B cell (primary cell): ENCODE data around the gene FAM186B.

ENCODE experiments used
- EZH2 ChIP-seq: IDR thresholded peaks from 2 replicates; pipeline ENCODE4 v1.6.1; 2012; ENCODE audit warnings: borderline replicate concordance, low read depth, mild to moderate bottlenecking, moderate library complexity, low read length; ENCODE audit not compliant: insufficient read depth, poor library complexity, severe bottlenecking
- TF ChIP-seq, protein P1 (sequence below): fragments of 200-600 bp; IDR thresholded peaks from one replicate; pipeline ENCODE4 v1.8.0; 2022; ENCODE audit warnings: antibody characterized with exemption, mild to moderate bottlenecking

GRCh38 chr12:49562831-49563230 is 42.6 kb downstream of the FAM186B start:
- no peak for TF ChIP-seq EZH2
- TF ChIP-seq, protein P1, sequence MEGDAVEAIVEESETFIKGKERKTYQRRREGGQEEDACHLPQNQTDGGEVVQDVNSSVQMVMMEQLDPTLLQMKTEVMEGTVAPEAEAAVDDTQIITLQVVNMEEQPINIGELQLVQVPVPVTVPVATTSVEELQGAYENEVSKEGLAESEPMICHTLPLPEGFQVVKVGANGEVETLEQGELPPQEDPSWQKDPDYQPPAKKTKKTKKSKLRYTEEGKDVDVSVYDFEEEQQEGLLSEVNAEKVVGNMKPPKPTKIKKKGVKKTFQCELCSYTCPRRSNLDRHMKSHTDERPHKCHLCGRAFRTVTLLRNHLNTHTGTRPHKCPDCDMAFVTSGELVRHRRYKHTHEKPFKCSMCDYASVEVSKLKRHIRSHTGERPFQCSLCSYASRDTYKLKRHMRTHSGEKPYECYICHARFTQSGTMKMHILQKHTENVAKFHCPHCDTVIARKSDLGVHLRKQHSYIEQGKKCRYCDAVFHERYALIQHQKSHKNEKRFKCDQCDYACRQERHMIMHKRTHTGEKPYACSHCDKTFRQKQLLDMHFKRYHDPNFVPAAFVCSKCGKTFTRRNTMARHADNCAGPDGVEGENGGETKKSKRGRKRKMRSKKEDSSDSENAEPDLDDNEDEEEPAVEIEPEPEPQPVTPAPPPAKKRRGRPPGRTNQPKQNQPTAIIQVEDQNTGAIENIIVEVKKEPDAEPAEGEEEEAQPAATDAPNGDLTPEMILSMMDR, result no peak
